ENCODE results near the gene ARHGEF11.
A peak's percentile ranks its signal among the peaks of the same experiment; 100 is the strongest.

The ARHGEF11 gene

DNA sequence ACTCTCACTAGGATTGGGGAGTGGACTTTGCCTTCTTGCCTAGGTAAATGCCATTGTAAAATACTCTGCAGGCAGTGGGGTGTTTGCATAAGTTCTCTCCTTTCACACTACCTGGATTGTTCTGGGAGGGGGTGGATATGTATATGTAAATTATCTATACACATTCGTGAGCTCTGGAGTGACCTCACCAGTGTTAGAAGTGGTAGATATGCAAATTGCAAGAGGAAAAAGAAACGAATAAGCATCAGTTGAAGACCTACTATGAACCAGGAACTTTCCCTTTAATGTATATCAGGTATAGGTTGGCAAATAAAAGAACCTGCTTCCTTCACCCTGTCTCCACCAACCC, 1.5 kb upstream of the ARHGEF11 start:
- DNase-seq = no peak

DNA sequence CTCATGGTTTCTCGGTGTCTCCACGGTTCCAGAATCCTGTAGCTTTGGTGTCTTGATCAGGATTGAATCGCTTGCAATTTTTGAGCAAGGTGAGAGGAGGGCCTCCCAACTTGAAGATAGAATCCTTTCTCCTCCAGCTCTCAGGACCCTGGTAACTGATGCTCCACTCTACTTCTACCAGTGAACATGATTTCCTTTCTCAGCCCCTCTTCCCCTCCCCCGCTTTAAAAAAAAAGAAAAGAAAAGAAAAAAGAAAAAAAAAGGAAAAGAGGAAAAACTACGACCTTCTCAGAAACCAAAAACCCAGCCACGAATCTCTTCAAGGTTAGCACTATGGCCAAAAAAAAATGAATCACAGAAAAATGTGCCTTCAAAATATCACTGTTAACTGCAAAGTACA, 1.2 kb downstream of the ARHGEF11 start:
- no peak for DNase-seq

DNA sequence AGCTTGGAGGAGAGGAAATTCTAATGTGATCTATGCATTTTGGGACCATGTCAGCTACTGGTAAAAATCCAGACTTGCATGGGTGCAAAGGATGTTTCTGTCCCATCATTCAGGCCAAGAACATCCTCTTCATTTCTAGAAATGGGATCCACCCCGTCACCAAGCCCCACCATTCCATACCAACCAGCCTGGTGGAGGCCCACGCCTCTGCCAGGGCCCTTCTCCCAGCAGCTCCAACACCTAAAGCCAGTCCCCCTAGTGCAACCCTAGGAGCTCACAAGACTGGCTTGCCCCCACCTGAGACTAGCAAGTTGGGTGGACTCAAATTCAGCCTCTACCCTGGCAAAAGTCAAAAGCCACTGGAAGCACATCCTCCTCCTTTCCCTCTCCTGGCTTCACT, 1.9 kb downstream of the ARHGEF11 start:
- DNase-seq = no peak

DNA sequence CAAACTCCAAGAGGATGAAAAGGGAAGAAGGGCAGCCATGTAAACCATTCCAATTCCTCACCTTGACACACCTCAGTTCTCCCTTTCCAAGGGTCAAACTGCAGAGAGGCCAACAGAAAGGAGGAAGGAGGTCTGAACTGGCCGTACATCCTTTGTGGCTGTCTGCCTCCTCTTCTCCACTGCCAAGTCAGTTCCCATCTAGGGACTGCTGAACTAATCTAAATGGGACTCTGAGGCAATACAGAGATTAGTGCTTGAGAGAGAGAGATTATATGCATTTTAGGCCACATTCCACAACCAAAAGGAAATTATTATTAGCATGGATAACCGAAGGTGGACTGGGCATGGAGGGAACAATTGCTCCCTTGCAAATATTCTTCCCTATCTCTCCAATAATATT, 2.7 kb downstream of the ARHGEF11 start:
- DNase-seq = no peak

DNA sequence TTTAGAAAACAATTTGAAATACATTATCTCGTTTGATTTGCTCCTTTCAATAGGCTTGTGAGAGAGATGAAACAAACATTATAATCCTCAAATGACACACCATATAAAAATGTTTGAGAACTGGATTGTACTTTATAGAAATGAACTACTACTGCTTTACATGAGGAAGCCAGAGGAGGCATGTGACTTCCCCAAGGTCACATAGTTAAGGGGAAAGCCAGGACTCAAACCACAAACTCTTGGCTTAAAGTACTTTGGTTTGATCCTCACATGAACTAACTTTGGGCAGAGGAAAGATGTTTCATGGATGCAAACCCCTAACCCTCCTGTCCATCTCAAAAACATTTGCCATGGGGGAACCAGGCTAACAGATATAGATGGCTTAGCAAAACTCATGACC, 4.7 kb downstream of the ARHGEF11 start:
- DNase-seq = no peak

DNA sequence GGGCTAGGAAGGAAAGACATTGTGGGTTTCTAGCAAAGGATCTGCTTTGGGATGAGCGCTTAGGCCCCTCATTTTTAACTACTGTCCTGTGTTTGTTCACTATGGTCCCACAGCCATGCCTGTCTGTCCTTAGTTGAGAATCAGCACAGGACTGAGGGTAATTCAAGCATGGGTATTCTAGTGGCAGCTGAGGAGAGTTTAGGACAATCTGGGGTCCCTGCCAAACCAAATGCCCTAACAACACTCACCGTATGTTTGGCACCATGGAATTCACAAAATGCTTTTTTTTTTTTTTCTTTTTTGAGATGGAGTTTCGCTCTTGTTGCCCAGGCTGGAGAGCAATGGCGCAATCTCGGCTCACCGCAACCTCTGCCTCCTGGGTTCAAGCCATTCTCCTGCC, 10.4 kb downstream of the ARHGEF11 start:
- no peak for DNase-seq

DNA sequence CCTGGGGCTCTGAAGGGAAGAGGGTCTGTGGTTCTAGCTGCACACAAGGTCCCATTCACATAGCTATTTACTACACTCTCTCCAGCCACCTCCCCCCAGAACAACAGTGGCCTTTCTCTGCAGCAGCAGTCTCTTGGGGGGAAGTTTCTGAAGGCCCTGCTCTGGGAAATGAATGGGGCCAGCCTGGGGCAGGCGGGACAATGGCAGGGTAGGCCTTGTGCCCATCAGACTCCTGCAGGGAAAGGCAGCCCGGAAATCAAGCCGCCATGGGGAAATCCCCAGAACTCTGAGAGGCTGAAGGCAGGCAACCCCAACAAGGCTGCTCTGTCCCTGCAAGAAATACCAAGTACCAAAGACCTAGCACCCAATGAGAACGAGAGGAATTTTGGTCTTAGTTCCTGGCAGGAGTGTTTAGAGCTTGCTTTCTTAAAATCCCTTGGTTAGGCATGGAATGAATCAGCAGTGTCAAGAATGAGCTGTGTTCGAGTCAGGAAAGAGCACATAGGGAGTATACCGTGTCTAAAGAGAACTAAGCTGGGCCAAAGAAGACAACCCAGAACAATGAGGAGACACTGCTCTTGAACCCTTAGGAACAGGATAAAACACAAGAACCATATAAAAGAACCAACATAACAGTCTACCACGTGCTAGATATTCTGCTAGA, 11.3 kb downstream of the ARHGEF11 start:
- peak; percentile 63 for DNase-seq

DNA sequence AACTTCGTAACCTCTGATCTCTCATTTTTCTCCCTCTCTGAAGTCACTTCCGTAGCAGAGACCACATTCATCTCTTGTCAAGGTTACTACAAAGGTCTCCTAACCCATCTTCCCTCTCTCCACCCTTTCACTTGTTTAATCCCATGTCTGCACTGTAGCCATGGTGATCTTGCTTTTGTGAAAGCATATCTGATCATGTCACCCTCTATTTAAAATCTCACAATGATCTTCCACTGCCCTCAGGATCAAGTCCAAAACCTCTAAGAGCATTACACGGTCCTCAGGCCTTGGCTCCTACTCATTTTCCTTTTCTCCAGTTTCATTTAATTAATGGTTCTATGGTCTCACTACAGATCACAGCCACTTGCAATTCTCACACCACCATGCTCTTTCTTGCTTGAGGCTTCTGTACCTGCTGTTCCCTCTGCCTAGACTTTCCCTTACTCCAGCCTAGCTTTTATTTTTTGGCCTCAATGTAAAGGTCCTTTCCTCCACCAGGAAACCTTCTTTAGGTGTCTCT, 12.1 kb downstream of the ARHGEF11 start:
- DNase-seq = no peak

DNA sequence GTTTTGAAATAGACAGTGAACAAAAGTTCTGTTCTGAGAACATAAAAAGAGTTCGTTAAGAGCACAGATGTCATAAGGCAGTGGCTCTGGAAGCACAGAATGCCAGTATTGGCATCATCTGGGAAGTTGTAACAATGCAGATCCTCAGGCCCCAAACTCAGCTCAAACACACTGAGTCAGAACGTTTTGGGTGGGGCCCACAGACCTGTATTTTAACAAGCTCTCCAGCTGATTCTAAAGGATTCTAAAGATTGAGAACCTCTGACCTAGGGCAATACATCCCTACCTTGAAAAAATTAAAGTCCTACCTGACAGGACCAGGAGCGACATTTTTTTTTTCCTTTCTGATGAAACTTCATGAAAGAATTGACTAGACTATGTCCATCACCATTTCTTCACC, 13.2 kb downstream of the ARHGEF11 start:
- DNase-seq = no peak

DNA sequence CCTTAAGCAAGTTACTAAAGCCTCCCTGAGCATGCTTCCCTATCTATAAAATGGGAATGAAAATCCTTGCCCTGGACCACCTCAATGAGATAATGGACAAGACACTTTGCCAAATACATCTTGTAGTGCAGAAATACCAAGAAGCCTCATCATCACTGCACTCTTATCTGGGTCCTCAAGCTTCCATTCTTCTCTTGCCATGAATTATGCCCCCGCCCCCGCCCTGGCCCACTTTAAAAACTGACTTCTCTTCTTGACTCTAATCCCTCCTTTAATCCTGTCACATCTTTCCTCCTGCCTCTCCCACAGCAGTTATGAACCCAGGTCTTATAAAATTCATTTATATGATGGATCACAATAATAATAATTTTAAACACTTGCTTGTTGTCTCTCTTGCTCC, 14.8 kb downstream of the ARHGEF11 start:
- no peak for DNase-seq

DNA sequence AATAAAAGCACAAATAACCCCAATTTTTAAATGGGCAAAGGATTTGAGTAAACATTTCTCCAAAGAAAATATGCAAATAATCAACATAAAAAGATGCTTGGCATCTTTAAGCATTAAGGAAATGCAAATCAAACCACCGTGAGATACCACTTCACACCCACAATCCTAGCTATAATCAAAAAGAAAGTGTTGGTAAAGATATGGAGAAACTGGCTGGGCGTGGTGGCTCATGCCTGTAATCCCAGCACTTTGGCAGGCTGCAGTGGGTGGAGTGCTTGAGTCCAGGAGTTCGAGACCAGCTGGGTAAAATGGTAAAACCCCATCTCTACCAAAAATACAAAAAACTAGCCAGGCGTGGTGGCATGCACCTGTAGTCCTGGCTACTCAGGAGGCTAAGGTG, 16.9 kb downstream of the ARHGEF11 start:
- no peak for DNase-seq

DNA sequence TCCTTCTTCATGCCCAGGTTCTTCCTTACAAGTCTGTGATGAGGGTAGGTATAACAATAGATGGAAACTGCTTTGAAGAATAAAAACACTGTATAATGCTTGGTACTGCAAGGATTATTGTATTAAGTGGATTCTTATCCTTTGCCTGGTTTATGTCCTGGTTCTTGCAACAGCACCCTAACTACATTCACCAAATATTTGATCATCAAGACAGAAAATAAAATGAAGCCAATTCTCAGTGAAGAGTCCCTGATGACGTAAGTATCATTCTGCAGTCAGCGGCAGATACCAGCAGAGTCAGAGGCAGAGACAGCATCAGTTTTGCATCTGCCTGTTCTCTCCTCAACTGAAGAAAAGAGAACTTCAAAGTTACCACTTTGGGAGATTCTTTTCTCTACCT, 19.7 kb downstream of the ARHGEF11 start:
- DNase-seq = no peak

DNA sequence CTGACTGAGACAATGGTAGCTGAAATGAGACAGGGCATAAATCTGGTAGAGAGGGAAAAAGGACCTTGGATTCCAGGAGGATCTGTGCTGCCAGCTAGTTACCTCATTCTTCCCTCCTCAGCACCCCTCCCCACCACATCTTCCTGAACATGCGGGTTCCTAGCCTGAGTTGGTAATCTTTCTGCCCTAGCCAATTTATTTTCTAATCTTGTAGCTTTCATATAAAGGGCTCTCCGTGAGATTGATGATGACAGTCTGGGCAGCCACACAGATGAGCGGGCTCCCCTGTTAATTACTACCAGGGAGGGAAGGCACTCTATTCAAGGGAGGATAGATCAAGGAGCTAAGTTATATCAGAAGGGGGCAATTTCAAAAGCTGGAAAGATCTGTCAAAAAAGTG, 20.2 kb downstream of the ARHGEF11 start:
- no peak for DNase-seq

DNA sequence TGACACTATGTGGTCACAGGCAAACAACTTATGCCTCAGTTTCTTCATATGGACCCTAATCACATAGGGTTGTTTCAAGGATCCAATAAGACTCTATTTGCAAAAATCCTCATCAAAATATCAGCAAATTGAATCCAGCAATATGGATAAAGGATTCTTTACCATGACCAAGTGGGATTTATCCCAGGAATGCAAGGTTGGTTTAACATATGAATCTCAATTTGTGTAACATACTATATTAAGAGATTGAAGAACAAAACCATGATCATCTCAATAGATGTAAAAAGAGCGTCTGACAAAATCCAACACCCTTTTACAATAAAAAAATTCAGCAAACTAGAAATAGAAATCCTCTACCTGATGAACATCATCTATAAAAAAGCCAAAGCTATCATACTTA, 23.9 kb downstream of the ARHGEF11 start:
- DNase-seq = no peak

DNA sequence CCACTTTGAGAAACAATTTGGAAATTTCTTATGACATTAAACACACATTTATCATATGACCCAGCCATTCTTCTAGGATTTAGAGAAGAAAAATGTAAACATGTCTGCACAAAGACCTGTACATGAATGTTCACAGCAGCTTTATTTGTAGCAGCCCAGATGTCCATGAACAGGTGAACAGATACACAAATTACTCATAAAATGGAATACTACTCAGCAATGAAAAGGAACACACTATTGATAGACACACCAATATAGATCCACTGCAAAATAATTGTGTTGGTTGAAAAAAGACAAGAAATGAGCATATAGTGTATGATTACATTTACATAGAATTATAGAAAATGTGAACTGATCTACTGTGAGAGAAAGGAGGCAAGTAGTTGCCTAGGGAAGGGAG, 26.1 kb downstream of the ARHGEF11 start:
- DNase-seq = no peak

DNA sequence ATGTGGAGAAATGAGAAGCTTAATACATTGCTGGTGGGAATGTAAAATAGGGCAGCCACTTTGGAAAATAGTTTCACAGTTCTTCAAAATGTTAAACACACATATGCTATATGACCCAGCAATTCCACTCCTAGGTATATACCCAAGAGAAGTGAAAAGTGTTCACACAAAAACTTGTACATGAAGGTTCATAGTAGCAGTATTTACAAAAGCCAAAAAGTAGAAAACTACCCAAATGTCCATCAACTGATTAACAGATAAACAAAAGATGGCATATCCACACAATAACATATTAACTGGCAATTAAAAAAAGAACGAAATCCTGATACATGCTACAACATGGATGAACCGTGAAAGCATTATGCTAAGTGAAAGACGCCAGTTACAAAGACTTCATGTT, 33.7 kb downstream of the ARHGEF11 start:
- no peak for DNase-seq

DNA sequence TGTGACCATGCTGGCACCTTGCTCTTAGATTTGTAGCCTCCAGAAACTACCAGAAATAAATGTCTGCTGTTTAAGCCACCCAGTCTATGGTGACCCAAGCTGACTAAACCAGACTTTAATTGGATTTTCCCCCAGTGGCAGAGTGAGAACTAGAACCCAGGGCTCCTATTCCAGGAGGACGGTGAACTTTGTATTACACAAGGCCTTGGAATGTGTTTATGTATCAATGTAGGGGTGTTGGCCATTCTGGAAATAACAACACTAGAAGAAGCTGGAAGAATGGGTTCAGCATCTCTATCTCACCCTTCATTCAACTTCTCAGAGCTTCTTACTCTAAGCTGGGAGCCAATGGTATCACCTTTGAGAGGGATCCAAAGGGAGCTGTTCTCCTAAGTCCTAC, 37.0 kb downstream of the ARHGEF11 start:
- DNase-seq = no peak

DNA sequence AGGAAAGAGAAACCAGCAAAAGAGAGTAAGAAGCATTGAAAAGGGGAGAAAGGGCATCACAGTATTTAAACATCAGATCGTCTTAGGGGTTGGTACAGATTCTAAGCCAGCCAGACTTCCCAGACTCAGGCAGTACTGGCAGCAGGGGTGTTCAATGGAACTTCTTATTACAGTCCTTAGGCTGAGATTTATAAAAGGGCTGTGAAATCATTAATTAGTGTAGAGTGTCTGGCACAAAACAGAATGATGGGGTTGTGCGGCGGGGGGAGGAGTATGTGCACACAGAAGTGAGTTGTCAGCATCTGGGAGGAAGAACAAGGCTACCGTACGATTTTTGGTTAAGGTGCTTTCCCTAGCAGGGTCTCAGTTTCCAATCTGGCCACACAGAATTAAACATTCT, 38.2 kb downstream of the ARHGEF11 start:
- no peak for DNase-seq

DNA sequence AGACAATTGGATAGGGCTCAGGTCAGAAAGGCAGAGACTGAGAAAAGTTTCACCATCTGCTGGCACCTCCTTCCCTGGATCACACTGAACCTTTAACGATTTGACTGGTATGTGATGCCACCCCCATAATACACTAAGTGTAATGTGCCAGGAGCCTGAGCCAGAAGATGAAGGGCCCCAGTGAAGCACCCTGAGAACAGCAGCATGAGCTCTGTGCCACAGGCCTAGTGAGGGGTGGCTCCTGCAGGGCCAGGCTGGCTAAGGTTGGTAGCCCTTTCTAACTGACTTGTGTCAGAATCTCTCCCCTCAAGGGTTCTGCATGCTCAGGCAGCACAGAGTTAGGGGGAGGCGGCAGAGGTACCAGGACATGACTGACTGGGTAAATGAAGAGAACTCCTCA, 38.9 kb downstream of the ARHGEF11 start:
- DNase-seq = no peak

DNA sequence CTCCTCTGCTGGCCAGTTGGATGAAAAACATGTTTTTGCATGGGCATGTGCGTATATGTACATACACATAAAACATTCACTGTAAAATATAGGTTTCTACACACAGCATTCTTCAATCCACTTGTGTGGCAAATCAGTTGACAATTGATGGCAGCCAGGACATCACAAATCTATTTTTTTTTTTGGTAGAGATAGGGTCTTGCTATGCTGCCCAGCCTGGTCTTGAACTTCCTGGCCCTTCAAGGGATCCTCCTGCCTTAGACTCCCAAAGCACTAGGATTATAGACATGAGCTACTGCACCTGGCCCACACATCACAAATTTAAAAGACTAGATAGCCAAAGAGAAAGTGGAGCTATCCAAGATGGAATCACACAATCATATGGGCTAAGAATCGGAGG, 39.6 kb downstream of the ARHGEF11 start:
- DNase-seq = no peak

DNA sequence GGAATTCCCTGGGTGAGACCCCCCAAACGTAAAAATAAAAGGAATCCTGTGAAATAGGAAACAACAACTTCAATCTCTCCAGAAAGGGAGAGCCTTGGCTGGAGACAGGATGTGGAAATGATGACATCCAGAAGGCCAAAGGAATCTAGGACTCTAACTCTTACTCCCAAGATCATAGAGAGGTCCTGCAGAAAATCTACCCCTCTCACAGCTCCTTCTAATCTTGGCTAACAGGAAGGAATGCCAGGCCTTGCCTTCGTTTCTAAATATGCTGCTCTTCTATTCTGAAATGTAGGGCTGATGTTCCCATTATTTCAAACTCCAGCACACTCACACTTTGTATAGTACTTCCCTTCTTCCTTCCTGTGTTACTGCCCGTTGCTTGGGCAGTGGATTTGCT, 40.7 kb downstream of the ARHGEF11 start:
- DNase-seq = no peak

DNA sequence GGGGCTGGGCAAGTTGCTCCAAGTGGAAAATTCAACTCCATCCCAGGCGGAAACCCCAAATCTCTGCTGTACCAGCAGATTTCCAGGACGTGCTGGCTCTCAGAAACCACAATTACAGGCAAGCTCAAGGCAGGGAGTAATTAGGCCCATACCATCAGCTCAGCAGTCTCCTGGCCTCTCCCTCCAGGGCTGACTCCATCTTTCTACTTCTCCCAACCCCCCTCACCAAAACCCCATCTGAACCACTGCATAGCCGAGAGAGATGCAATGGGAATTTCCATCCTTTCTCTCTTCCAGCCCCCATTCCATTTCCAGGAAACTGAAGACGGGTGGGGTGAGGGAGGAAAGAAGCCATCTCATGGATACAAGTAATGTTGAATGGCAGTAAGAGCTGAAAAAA, 41.2 kb downstream of the ARHGEF11 start:
- peak; percentile 82 for DNase-seq

DNA sequence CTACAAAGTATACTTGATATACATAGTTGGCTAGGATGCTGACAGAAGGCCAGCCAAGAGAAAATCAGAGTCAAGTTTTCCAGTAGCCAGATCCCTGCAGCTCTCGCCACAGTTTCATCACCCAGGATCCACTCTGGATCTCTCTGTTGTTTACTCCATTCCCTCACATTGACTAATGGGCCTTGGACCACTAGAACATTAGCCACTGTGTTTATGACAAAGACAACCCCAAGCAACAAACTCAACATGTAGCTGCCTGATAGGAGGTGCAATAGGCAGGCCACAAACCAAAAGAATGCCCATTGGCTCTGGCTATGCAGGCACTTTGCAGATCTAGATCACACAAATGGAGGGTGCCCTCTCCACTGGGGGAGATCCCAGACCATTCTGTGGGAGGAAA, 44.2 kb downstream of the ARHGEF11 start:
- no peak for DNase-seq

DNA sequence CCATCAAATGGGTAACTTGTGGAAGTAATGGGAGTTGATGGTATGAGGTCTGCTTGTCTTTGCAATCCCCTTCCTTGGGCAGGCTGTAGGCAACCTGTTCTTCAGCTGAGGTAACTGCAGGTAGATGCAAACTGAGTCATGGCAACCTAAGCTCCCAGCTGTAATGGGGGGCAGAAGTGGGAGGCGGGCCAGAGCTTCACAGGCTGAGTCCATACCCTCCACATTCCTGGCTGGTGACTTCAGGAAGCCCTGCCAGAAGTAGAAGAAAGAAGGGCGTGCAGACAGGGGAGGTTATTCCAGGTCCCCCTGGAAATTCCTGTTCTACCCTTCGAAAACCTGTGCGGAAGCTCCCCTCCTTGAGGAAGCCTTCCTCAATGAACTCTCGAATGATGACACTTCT, 44.9 kb downstream of the ARHGEF11 start:
- peak; percentile 80 for DNase-seq

DNA sequence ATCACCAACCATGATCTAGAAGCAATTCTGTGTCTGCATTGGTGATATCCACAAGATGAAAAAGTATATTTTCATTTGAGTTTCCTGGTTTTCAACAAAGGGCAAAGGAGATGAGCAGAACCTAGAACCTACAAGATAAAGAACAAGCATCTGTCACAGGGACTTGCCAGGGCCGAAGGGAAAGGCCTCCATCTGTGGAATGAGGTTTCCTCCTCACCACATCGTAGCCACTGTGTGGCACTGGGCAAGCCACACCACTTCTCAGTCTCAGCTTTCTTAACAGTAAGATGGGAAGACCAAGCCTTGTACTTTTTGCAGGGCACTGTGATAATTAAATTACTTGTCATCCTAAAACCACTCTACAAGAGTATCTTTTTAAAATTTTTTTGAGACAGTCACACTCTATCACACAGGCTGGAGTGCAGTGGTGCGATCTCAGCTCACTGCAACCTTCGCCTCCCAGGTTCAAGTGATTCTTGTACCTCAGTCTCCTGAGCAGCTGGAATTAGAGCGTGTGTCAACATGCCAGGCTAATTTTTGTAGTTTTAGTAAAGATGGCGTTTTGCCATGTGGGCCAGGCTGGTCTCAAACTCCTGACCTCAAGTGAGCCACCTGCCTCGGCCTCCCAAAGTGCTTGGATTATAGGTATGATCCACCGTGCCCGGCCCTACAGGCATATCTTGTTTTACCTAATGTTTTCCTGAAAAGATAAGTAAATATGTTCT, 45.8 kb downstream of the ARHGEF11 start:
- no peak for DNase-seq
